Fibroblast of skin of right biceps (primary cell): ENCODE measurements around the gene UBIAD1.

Source experiments
- DNase-seq: peaks from one replicate; pipeline ENCODE4 v3.0.0-alpha.2; 2013

UBIAD1 gene

DNA sequence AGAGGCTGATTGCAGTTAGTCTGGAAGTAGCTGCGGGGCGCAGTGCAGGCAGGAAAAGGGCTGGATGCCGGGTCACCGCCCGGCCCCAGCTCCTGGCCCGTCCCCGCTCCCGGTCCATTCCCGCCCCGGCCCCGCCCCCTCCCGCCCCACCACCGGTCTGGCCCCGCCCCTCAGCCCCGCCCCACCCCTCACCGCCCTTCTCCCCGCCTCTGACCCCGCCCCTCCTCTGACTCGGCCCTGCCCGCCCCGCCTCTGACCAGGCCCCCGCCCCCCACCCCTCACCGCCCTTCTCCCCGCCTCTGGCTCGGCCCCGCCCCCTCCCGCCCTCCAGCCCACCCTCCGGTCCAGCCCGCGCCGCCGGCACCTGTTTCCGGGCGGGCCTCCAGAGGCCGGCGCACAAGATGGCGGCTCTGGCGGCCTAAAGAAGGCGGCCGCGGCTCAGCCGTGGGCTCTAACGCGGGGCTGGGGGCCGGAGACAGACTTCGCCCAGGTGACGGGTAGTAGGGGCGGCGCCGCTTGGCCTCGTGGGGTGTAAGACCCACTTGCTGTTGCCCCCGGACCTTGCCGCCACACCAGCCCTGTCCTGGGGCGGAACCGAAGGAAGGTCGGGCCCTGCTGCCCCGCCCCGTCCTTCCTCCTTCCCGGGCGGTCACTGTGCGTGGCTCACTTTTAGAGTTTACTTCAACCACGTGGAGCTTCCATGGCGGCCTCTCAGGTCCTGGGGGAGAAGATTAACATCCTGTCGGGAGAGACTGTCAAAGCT, at the start of gene UBIAD1:
Gene UBIAD1, plus strand, starts transcription at position 367 of the 763 bp plus-strand sequence. Its CDS starts 334 bp downstream, at position 701.
- peak; percentile 89 for DNase-seq

DNA sequence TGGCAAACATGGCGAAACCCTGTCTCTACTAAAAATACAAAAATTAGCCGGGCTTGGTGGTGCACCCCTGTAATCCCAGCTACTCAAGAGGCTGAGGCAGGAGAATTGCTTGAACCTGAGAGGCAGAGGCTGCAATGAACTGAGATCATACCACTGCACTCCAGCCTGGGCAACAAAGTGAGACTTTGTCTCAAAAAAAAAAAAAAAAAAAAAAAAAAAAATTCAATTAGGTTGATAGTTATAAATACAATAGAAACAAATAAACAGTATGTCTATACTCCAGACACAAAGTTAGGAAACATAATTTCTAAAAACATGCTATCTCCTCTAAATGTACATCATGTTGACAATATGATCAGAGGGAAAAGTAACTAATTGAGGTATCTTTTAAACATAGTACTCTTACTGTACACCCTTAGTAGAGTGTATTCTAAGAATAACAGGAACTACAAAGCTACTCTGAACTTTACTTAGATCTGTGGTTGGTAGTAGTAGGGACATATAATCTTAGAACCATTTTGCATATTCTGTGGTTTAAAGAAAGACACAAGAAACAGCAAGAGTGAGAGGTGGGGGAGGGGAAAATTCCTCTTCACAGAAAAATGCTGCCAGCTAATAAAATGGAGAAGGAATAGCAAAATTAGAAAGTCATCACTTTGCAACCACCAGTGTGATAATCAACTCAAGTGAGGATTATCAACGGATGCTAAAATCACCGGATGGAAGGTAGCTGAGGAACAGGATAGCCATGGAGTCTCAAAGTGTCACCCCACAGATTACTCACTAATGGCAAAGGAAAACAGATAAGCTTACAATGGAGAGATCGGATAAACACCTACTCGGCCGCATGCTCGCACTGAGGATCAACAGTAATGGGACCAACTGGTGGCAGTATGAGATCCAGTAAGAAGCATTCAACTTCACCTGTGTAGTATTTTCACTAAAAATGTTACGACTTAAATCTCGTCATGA, 45.6 kb upstream of the UBIAD1 start:
- peak; percentile 45 for DNase-seq

DNA sequence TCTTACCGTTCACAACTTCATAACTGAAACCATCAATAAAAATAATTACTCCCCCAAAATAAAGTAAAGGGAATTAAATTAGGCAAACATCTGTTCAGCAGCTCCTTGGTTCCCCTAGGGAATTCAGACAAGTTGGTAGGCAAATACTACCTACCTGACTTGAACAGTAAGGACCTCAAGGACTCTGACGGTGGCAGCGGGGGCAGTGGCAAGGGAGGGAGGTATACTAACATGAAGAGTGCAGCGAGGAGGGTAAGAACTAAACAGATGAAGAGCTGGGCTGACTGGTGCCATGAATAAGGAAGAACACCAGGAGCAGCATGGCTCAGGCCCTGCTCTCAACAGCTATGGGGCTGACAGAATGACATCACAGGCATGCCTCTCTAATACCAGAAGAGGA, 43.8 kb upstream of the UBIAD1 start:
- no peak for DNase-seq

DNA sequence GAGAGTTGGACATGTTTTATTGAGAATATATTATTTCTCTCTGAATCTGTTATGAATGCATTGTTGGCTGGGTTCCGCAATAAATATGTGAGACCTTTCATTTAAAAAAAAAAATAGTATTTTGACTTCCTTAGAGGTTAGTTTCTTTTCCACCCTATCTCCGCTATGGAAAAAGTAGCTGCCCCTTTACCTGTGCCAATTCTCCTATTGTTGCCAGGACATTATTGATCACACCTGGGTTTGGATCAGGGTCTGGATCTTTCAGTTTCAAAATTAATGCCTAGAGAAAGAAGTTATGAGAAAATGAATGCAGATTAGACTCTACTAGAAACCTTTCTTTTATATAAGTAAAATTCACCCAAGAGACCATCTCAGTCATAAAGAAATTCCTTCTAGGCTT, 39.8 kb upstream of the UBIAD1 start:
- no peak for DNase-seq

GRCh38 chr1:11237356-11237755, 35.6 kb upstream of the UBIAD1 start:
- no peak for DNase-seq

GRCh38 chr1:11238311-11238710, 34.7 kb upstream of the UBIAD1 start:
- DNase-seq: no peak

GRCh38 chr1:11245248-11245647, 27.8 kb upstream of the UBIAD1 start:
- DNase-seq: no peak

- DNase-seq: no peak
Observed at GRCh38 chr1:11245904-11246719, 26.9 kb upstream of the UBIAD1 start.

GRCh38 chr1:11248169-11248568, 24.8 kb upstream of the UBIAD1 start:
- DNase-seq: no peak

GRCh38 chr1:11252538-11252937, 20.5 kb upstream of the UBIAD1 start:
- no peak for DNase-seq

DNA sequence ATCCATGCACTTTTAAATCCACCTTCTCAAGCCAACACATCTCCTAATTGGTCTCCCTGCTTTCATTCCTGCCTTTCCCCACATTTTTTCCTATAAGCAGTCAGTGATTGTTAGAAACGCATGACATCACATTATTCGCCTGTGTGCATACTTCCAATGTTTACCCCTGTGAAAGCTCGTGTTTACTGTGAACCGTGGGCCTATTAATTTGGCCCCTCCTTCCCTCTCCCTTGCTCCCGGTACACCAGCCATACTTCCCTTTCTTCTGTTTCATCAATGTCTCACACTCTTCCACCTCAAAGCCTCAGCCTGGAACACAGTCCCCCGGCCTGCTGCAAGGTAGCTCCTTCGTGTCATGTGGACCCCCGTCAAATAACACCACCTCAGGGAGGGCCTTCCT, 19.8 kb upstream of the UBIAD1 start:
- DNase-seq: no peak

GRCh38 chr1:11256299-11256698, 16.7 kb upstream of the UBIAD1 start:
- DNase-seq: no peak

DNA sequence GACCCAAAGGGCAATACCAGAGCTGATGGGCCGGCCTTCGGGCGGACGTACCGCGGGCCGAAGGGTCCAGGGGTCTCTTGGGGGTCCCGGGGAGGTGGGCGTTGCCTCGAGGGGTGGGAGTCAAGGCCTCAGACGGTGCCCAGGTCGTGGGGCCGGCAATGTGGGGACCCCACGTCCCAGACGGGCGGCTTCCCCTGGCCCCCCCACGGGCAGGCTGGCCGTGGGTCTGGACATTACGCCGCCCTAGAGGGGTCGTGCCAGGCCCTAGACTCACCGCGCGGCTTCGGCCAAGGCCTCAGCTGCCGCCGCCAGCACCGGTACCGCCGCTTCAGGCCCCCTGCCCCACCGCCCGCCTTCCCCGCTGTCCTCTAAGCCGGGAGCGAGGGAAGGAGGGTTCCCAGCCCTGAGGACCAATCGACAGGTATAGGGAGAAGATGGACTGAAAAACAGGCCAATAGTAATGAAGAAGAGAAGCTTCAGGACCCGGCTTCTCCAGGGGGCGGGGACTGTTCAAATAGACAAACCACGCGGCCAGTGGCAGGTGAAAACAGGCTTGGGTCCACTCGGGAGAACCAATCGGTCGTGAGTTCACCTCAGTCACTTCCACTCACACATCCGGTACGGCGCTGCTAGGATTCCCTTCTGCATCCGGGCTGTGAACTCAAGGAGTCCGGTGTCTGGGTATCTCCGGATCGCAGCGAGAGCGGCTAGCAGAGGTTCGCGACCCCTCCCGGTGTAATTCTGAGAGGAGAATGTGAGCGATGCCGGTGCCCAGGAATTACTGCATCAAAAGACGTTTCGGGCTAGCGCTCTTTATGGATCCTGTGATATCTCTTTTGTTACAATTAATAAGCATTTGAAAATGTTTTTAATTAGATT, 10.6 kb upstream of the UBIAD1 start, which contains the start of gene MTOR:
Gene MTOR, minus strand, starts transcription at position 381 of the 879 bp plus-strand sequence. CDS start 3,142 bp downstream, outside the sequence.
- peak; percentile 100 for DNase-seq

- DNase-seq: no peak
Observed at GRCh38 chr1:11266268-11267074, 6.5 kb upstream of the UBIAD1 start.

DNA sequence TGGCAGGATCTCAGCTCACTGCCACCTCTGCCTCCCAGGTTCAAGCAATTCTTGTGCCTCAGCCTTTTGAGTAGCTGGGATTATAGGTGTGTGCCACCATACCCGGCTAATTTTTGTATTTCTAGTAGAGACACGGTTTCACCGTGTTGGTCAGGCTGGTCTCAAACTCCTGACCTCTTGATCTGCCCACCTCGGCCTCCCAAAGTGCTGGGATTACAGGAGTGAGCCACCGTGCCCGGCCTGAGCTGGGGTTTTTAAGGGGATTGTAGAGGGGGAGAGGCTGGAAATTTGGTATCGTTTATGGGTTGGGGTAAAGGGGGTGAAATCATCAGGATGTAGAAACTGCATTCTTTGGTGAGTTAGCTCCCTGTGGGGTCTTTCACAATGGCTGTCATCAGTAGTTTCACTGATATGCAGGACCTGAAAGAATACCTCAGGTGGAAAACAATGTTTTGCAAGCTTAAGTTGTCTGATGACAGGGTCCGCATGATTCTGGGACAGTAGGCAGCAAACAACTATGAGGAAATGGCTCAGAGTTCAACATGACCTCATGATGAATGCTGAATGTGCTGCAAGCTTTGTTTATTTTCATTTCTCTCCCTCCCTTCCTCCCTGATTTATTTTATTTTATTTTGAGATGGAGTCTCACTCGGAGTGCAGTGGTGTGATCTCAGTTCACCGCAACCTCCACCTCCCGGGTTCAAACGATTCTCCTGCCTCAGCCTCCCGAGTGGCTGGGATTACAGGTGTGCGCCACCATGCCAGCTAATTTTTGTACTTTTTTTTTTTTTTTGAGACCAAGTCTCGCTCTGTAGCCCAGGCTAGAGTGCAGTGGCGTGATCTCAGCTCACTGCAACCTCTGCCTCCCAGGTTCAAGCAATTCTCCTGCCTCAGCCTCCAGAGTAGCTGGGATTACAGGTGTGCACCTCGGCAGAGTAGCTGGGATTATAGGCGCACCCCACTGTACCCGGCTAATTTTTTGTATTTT, 5.4 kb upstream of the UBIAD1 start:
- peak; percentile 33 for DNase-seq

GRCh38 chr1:11272544-11272831, 510 bp upstream of the UBIAD1 start:
- no peak for DNase-seq

DNA sequence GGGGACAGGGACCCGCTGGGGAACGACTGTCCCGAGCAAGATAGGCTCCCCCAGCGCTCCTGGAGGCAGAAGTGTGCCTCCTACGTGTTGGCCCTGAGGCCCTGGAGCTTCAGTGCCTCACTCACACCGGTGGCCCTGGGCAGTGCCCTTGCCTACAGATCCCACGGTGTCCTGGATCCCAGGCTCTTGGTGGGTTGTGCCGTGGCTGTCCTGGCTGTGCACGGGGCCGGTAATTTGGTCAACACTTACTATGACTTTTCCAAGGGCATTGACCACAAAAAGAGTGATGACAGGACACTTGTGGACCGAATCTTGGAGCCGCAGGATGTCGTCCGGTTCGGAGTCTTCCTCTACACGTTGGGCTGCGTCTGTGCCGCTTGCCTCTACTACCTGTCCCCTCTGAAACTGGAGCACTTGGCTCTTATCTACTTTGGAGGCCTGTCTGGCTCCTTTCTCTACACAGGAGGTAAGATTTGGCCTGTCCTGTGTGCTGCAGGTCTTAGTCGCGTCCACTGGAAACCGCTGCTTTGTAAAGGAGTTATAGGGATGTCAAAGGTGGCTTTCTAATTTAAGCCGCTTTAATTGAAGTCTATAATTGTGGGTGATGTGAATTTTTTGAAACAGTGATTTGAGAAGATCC, 717 bp downstream of the UBIAD1 start:
- DNase-seq: no peak

- DNase-seq: no peak
Observed at GRCh38 chr1:11279152-11279551, 6.2 kb downstream of the UBIAD1 start.

- no peak for DNase-seq
Observed at GRCh38 chr1:11279630-11280029, 6.6 kb downstream of the UBIAD1 start.
